Stimulated activated CD8-positive, alpha-beta memory T cell treated with anti-CD3 and anti-CD28 coated beads, Interleukin-2, amount 100 ng/mL, for 48 hours (primary cell): ENCODE measurements around the gene FMN2.
"Not testable (repeated sequence)": the region's sequence is repeated elsewhere in the genome, so short reads cannot be mapped to it uniquely, and the experiment has no call there.

Source experiments
- DNase-seq, 2 donors: peaks; one replicate each; pipeline ENCODE4 v3.0.0-alpha.2; 2020; ENCODE audit warnings: low read depth in 2 of 2

FMN2 gene

GRCh38 chr1:240254778-240255291 is 163.2 kb downstream of the FMN2 start:
- DNase-seq: no peak

DNA sequence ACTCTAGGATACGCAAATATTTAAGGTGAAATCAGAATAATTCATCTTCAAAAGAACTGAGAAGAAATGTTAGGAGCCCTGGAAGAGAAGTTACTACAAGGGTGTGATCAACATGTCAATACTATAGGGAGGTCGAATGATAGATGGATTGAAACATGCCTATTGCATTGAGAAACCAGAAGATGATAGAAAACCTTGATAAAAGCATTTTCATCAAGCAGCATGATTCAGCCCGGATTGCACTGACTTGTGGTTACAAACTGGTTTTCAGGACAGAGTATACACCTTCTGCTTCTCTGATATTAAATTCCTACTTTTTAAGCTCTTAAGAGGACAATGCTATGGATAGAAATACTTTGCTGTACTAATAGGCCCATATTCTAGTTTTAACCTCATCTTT is 164.2 kb downstream of the FMN2 start:
- DNase-seq: no peak

GRCh38 chr1:240256836-240257503 is 165.3 kb downstream of the FMN2 start:
- DNase-seq: no peak

GRCh38 chr1:240258910-240259309 is 167.2 kb downstream of the FMN2 start:
- DNase-seq: no peak

DNA sequence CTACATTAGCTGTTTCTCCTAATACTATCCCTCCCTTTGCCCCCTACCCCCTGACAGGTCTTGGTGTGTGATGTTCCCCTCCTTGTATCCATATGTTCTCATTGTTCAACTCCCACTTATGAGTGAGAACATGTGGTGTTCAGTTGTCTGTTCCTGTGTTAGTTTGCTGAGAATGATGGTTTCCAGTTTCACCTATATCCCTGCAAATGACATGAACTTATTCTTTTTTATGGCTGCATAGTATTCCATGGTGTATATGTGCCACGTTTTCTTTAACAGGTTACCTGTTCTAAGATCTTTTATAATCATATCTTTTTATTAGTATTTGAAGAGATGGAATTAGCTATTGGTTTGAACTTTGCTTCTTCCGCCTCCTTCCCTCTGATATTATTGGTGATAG is 172.8 kb downstream of the FMN2 start:
- DNase-seq: not testable (repeated sequence)

DNA sequence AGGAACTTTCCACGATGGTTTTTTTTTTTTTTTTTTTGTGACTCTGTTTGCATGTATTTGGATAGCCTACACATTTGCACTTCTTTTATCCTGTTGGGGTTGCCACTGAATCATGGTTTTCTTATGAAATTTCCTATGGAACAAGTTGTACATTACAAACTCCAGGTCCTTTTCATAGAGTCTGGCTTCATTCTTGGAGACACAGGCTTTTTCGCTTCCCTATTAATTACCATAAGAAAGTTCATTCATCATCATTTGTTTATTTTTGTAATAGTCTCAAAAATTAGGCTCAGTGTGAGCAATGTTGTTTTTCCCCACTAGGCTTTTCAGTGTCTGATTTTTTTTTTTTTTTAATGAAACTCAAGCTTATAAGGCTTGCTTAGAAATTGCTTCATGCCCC is 179.4 kb downstream of the FMN2 start:
- DNase-seq: no peak

- no peak for DNase-seq
Observed at GRCh38 chr1:240274569-240274968, 182.9 kb downstream of the FMN2 start.

- not testable (repeated sequence) for DNase-seq
Observed at GRCh38 chr1:240275219-240275618, 183.5 kb downstream of the FMN2 start.

DNA sequence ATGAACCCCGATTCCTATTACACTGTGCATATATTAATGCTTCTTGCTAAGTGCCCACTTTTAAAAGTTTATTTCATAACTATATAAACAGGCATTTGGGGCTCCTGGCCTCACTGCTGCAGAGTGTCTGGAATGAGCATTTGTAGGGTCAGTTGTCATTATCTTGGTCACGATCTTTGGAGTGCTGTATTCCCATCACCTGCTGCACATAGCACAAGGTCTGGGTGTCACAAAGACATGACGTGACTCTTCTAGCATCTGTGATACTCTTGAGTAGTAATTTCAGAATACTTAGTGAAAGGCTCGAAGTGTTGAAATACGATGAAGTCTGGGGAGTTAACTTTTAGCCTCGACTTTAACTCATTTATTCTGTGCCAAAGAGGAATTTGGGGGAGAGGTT is 186.4 kb downstream of the FMN2 start:
- no peak for DNase-seq

DNA sequence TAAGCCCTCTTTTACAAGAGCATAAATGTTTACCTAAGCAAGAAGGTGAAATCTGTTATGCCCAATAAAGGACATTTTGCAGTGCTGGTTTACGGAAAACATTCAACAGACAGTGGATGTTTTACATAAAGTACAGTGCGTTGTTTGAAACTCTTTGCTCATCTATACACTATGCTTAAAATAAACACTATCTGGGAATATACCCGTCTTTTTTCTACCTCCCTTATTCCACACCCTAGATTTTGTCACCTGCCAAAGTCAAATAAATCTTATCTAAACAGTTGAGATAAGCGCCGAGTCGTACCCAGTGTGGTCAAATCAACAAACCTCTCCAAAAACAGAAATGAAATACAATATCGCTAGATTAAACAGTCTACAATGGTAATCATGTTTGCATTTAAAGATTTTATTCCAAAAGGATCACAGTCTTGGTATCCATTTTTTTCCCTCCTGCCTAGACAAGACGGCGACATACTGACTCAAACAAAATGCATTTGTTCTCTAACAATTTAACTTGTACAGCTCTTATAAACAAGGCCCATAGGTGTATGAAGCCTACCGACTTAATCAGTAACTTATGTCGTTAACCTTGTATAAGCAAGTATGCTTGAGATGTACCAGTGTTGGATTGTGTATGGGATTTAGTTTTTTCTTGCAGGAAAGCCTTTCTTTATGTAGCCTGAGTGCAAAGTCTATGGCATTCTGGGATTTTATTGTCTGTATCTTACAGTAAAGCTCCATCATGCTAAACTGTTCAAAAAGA is 189.1 kb downstream of the FMN2 start:
- DNase-seq: no peak

GRCh38 chr1:240282061-240282830 is 190.6 kb downstream of the FMN2 start:
- DNase-seq: no peak

DNA sequence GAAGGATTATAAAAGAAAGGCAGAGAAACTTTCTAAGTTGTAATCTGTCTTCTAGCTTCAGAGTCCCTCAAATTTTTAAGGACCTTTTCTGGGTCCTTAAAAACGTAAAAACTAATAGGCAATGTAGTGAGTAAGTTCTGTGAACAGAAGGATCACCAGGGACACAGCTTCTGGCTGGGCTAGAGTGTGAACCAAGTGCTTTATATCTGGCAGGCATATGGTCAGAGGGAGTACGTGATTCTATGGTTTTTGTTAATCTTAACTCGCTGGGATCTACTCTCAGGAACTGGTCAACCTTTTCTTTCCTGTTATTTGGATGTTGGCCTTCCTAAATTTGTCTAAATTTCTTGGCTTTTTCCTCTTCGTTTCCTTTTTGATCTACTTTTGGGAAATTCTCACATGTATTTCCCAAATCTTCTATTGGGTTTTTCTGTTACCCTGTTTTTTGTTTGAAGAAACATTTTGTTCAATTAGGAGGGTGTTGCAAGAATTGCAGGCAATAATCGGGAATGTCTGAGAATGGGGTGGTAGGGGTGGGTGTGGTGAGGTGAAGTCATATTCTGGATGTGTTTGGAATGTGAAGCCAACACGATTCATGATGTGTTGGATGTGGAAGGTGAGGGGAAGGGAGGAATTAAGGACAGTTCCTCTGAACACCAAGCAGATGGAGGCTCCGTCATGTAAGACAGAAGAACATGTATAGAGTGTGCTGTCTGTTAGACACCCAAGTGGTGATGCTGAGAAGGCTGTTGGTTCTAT is 193.2 kb downstream of the FMN2 start:
- no peak for DNase-seq

- no peak for DNase-seq
Observed at GRCh38 chr1:240285540-240285939, 193.9 kb downstream of the FMN2 start.

DNA sequence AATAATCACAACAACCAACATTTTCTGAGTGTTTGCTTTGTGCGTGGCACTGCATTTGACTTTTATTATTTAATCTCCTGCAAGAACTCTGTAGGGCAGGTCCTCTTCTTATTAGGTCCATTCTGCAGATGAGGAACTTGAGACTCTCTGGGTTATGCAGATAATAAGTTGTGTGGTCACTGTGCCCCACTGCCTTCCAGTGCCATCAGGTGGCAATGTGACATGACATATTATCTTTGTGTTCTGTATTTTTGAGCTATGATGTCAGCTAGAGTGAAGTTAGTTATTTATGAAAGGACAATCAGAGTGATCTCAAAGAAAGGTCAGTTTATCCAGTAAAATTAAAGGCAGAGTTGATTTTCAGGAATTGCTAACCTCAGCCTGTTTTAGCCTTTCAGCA is 196.0 kb downstream of the FMN2 start:
- no peak for DNase-seq

GRCh38 chr1:240293706-240294105 is 202.0 kb downstream of the FMN2 start:
- DNase-seq: no peak

DNA sequence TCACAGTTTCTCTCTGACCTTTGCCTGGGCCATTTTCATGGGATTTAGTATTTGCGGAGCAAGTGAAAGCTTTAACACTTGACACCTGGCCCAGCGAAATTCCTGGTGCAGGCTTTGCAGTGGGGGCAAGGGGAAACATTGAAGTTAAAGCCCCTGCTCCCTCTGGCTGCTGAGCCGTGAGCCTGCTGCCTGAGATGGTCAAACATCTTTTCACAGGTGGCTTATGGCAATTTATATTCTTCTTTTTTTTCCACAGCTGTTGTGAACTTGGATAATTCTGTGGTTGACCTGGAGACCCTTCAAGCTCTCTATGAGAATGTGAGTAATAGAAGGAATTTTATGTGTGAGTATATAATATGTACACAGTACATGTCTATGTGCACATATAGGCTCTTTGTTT is 202.9 kb downstream of the FMN2 start:
- DNase-seq: no peak

GRCh38 chr1:240295811-240296210 is 204.1 kb downstream of the FMN2 start:
- no peak for DNase-seq

GRCh38 chr1:240304466-240304865 is 212.8 kb downstream of the FMN2 start:
- no peak for DNase-seq

DNA sequence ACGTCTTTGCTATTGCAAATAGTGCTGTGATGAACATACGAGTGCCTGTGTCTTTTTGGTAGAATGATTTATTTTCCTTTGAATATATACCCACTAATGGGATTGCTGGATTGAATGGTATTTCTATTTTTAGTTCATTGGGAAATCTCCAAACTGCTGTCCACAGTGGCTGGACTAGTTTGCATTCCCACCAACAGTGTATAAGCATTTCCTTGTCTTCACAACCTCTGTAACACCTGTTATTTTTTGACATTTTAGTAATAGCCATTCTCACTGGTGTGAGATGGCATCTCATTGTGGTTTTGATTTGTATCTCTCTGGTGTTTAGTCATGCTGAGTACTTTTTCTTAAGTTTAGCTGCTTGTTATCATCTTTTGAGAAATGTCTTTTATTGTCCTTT is 215.0 kb downstream of the FMN2 start:
- no peak for DNase-seq

DNA sequence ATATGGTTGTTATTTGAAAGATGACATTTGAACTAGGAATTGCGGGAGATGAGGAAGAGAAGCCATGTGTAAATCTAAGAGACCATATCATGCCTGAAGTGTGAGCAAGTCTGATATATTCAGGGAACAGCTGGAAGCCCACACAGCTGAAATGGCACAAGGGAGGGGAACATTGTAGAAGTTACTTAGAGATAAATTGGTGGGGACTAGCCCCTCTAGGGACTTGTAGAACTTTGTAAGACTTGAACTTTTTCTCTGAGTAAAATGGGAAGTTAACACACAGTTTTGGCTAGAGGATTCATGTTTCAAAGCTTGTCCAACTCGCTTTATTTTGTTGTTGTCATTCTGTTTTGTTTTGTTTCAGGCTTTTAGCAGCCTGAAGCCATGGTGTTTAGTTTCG is 216.4 kb downstream of the FMN2 start:
- no peak for DNase-seq

DNA sequence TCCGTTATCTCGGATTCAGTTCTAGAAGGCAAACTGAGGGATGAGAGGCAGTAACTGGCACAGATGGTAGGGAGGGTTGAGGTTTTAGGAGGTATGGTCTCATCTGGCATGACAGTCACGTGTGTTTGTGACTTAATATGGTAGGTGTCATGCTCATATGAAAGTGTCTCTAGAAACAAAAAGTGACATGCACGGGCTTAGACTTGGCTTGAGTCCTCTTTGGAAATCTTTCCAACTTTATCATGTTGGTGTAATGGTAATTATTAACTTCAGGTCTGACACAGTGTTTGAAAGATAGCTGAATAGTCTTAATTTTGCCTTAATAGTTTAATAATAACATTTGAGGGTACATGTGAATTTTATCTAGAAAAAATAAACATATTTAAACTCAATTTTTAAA is 218.1 kb downstream of the FMN2 start:
- DNase-seq: no peak
